ENCODE results near the gene RETREG3.
A peak's percentile ranks its signal among the peaks of the same experiment; 100 is the strongest.
"Not testable (repeated sequence)": the region's sequence is repeated elsewhere in the genome, so short reads cannot be mapped to it uniquely, and the experiment has no call there.

Gene RETREG3

DNA sequence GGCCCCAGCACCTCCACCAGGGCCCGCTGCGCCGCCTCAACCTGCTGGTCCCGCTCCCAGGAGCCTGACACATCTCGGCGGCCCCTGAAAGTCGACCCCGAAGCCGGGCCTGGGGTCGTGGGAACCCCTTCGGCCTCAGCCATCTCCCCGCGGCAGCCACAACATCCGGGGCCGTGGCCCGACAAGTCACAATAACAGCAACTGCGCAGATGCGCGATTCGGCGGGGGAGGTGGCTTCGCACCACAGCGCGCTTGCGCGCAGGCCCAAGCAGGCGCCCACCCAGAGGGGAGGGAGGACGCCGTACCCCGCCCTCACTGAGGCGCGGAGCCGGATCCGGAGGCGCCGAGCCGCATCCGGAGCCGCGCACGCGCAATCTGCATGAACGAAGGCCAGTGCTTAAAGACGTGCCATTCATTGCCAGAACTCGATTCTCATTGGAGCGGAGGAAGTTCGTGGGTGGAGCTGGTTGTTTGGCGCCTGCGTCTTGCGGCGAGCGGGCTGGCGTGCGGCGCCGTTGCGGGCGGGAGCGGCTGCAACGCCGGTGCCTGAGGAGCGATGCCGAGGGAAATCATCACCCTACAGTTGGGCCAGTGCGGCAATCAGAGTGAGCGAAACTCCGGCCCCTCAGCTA is at the start of gene RETREG3, which contains the start of gene TUBG1:
TSS of gene RETREG3 (minus strand) at position 193 of the 632 bp plus-strand sequence. CDS start at position 143, 50 bp downstream.
TSS of gene TUBG1 (plus strand) at position 502 of the 632 bp plus-strand sequence. CDS start at position 557, 55 bp downstream.
- peak; percentile 100 for DNase-seq (ENCODE audit: low spot score)

GRCh38 chr17:42657824-42658588 is 48.8 kb upstream of the RETREG3 start:
- no peak for DNase-seq (ENCODE audit: low spot score)

DNA sequence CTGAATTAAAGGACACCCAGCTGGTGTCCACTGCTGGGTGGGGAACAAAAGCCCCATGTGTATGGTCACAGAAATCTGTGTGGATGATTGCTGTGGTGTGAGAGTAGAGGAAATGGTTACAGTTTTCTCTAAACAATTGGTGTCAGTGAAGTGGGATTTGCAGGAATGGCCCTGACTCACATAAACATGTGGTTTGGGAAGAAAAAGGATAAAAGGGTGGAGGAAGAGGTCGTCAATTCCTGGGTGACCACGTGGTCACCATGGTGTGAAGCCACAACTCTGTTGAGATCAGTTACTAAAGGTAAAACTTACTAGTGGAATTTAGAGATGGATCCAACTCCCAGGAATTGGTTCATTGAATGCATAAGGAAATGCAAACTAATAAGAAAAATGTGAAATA is 46.4 kb upstream of the RETREG3 start:
- DNase-seq (ENCODE audit: low spot score): no peak

DNA sequence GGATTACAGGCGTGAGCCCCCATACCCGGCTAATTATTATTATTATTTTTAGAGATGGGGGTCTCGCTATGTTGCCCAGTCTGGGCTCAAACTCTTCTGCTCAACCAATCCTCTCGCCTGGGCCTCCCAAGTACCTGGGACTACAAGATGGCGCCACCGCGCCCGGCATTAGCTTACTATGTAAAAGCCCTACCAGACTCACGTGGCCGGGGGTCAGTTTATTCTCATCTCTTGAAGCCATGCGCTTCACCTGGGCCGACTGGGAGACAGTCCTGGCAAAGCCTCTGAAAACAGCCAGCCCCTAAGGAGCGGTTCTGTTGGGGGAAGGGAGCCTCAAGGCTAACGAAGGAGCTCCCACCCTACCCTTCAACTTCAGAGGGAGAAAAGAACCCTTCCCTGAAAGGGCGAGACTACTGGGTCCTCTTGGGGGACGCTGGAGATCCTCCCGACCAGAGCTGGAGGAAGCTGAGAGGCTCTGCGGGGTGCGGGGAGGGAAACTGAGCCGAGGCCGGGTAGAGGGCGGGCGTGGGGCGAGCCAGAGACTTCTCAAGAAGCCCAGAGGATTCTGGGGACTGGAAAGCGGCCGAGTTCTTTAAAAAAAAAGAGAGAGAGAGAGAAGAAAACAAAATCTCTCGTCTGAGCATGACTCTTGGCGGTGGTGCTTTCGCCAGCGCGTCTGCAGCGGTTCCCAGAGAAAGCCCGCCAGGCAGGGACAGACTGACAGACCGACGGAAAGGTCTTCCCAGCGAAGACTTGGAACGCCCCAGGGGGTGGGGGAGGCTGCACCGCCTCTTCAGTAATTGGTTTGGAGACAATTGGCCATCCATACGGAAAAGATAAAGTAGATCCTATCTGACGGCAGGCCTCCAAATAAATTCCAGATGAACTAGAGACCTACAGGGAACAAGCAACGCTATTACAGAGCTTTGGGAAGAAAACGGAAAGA is 44.3 kb upstream of the RETREG3 start:
- peak; percentile 74 for DNase-seq (ENCODE audit: low spot score)

GRCh38 chr17:42651392-42651791 is 42.2 kb upstream of the RETREG3 start:
- no peak for DNase-seq (ENCODE audit: low spot score)

DNA sequence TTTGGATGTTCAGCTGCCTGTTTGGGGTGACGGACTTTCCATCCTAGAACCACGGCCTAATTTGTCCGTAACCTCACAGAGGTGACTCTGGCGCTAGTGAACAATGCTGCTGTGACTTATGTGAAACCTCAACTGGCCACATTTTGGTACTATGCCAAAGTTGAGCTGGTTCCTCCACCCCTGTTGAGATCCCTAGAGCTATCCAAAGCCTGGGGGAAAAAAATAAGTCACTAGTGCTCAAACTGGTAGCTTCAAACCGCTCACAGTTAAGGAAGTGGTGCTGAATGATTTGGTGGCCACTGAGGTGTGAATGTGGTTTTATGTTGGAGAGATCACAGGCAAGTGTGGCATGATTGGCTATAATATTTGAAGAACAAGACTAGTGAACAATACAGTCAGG is 38.6 kb upstream of the RETREG3 start:
- DNase-seq (ENCODE audit: low spot score): no peak

- no peak for DNase-seq (ENCODE audit: low spot score)
Measured at GRCh38 chr17:42642336-42642735, 33.2 kb upstream of the RETREG3 start.

GRCh38 chr17:42640121-42640520 is 30.9 kb upstream of the RETREG3 start:
- no peak for DNase-seq (ENCODE audit: low spot score)

- no peak for DNase-seq (ENCODE audit: low spot score)
Measured at GRCh38 chr17:42639525-42640113, 30.4 kb upstream of the RETREG3 start.

DNA sequence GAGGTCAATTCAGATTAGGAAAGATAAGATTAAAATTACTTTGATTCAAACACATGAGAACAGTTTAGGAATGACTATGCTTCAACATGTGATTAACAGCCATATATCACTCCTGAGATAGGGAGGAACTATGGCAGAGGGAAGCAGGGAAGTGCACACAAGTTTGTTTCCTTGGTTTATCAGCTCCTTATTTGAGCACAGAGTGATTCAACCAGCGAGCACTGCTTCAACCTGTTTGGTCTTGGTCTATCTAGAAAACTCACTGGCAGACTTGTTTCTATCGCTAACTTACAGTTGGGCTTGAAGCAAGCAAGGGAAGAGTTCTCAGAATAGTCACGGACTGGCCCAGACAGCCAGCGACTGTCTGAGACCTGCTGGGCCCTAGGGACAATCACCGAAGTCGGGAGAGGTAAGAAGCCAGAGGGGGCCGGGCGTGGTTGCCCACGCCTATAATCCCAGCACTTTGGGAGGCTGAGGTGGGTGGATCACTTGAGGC is 23.8 kb upstream of the RETREG3 start:
- no peak for DNase-seq (ENCODE audit: low spot score)

DNA sequence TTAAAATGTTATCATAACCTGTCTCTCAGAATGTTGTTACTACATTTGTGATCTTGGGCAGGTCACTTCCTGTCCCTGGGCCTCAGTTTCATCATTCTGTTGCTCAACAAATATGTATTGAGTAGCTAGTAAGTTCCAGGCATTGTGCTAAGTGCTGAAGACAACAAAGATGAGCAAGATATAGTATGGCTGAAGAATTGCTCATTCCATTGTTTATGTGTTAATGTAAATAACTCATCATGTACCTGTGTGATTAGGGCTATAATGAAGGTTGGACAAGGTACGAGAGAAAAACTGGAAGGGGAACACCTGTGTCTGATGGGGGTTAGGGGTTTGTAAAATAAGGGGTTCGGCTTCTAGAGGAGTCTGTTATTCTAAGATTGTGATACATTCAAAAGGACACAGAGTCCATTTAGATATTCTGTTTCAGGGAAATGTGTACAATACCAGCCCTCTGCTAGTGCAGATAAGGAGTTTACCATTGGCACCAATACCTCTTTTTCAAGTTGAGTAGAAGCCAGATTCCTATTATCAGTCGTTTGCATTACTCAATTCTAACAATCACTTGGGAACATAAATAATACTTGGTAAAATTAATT is 20.3 kb upstream of the RETREG3 start:
- DNase-seq (ENCODE audit: low spot score): no peak

DNA sequence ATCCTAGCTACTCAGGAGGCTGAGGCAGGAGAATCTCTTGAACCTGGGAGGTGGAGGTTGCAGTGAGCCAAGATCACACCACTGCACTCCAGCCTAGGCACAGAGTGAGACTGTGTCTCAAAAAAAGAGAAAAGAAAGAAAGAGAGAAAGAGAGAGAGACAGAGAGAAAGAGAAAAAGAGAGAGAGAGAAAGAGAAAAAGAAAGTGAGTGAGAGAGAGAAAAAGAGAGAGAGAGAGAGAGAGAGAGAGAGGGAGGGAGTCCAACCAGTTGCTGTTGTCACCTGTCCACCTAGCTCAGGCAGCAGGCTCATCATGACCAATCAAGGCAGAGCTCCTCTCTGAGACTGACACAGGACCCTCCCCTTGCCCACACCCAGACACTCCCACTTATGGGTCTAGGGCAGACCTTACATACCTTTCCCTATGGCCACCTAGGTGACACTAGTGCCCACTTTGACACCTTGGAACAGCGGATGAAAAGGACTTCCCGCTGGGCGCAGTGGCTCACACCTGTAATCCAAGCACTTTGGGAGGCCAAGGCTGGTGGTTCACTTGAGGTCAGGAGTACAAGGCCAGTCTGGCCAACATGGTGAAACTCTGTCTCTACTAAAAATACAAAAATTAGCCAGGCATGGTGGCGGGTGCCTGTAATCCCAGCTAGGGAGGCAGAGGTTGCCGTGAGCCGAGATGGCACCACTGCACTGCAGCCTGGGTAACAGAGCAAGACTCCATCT is 18.0 kb upstream of the RETREG3 start:
- DNase-seq (ENCODE audit: low spot score): not testable (repeated sequence)

DNA sequence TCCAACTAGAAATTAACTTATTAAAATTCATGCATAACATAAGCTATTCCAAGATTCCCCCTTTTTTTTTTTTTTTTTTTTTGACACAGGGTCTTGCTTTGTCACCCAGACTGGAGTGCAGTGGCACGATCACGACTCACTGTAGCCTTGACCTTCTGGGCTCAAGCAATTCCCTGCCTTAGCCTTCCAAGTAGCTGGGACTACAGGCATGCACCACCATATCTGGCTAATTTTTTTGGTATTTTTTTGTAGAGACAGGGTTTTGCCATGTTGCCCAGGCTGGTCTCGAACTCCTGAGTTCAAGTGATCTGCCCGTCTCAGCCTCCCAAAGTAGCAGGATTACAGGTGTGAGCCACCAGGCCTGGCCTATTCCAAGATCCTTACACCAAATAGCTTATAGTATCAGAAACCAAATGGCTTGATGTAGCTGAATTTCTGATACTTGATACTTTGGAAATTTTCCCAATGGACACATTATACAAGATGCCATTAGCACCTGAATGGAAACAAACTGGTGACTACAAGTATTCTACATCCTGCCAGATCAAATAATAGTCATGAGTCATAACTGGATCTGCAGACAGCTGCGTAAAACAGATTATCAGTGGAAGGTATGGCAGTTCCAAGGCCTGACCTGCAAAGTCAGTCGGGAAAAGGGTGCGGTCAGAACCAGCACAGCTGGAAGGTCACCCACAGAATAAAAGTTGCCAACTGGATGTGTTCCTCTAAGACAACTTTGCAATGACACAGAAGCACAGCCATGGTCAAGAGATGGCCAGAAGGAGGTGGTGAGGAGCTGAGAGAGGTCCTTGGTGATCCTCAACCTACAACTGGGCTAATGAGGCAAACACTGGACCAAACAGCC is 14.8 kb upstream of the RETREG3 start:
- no peak for DNase-seq (ENCODE audit: low spot score)

GRCh38 chr17:42623271-42623670 is 14.1 kb upstream of the RETREG3 start:
- no peak for DNase-seq (ENCODE audit: low spot score)

- not testable (repeated sequence) for DNase-seq (ENCODE audit: low spot score)
Measured at GRCh38 chr17:42621987-42622386, 12.8 kb upstream of the RETREG3 start.

GRCh38 chr17:42618442-42619150 is 9.4 kb upstream of the RETREG3 start:
- peak; percentile 68 for DNase-seq (ENCODE audit: low spot score)

GRCh38 chr17:42617956-42618431 is 8.8 kb upstream of the RETREG3 start:
- no peak for DNase-seq (ENCODE audit: low spot score)

DNA sequence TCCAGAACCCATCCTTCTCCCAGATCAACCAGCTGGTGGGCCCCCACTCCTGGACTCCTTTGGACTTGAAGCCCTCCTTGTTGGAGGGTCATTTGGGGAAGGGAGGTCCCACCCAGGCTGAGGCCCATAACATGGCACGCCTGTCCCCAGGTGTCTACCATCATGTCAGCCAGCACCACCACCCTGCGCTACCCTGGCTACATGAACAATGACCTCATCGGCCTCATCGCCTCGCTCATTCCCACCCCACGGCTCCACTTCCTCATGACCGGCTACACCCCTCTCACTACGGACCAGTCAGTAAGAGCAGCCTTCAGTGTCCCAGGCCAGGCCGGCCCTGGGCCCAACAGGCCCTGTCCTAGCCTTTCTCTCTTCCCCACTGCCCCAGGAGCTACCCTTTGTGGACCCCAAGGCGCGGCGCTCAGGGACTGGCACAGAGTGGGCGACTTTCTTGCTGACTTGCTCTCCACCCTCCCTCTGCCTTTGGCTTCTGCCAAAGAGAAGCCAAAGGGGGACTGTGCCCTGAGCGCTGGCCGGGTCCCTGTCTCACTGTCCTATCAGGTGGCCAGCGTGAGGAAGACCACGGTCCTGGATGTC is 4.6 kb upstream of the RETREG3 start:
- DNase-seq (ENCODE audit: low spot score): no peak

All from ecto neural progenitor cell (in vitro differentiated cells).